GM12878 (cell line): ENCODE measurements around the gene SPEG. TPM values are rescaled to one million over a fixed set of nuclear protein-coding genes. Genes with fewer than 3 reads are reported as not detected.

ENCODE experiments used
- ATAC-seq: fragments of 200-7000 bp; cut with Tn5 transposase; 3 replicates; pipeline ENCODE4 v1.9.1; 2020; ENCODE audit warnings: mild to moderate bottlenecking, moderate library complexity
- BruUV-seq: library from RNA; stranded (reverse); fragments of 400-500 nt; replicated peaks from 2 replicates; lab custom pipeline; 2021; lab: Mats Ljungman, UMichigan
- CTCF ChIA-PET: fragments of 300-600 bp; sonication (Branson Sonifier 250); formaldehyde crosslinking; extraction: SDS; loops from one replicate; lab custom pipeline; 2021; ENCODE audit warnings: inconsistent platforms; lab: Yijun Ruan, JAX
- POLR2A ChIA-PET: fragments of 350-600 bp; formaldehyde crosslinking; extraction: SDS; loops from one replicate; lab custom pipeline; 2021; ENCODE audit warnings: inconsistent platforms; lab: Charles Lee
- RAD21 ChIA-PET: fragments of 300-600 bp; sonication (Branson Sonifier 250); formaldehyde crosslinking; loops from one replicate; lab custom pipeline; 2023; ENCODE audit warnings: antibody characterized with exemption; ENCODE audit not compliant: unreplicated experiment; lab: Charles Lee
- SMC1A ChIA-PET: fragments of 300-600 bp; sonication (Branson Sonifier 250); formaldehyde crosslinking; loops from one replicate; lab custom pipeline; 2023; ENCODE audit not compliant: unreplicated experiment, uncharacterized antibody; lab: Charles Lee
- DNase-seq: peaks from one replicate; pipeline ENCODE4 v3.0.0-alpha.2; 2011; ENCODE audit warnings: low read depth, low spot score
- FAIRE-seq: peaks from 3 replicates; lab custom pipeline; 2011; peaks lifted over from hg19 to GRCh38; lab: Jason Lieb, UNC
- H2AFZ ChIP-seq: 2 replicates; pipeline ENCODE4 v1.6.0; 2011; ENCODE audit warnings: low read depth, low read length, control low read depth; ENCODE audit not compliant: control insufficient read depth
- H3K27ac ChIP-seq: 2 replicates; pipeline ENCODE4 v1.5.1; 2011; ENCODE audit warnings: control low read depth; ENCODE audit not compliant: control insufficient read depth, insufficient read depth
- H3K27me3 ChIP-seq, 2 experiments: replicated peaks in 1 of 2; 2 replicates each; pipeline versions ENCODE4 v1.6.0 to v1.6.1; 2011; ENCODE audit warnings: low read length in 1 of 2; ENCODE audit not compliant: control insufficient read depth in 2 of 2, insufficient read depth in 2 of 2
- H3K36me3 ChIP-seq, 2 experiments: 2 replicates each; pipeline ENCODE4 v1.5.1; 2011; ENCODE audit warnings: low read length in 1 of 2; ENCODE audit not compliant: control insufficient read depth in 2 of 2, insufficient read depth in 2 of 2
- H3K4me1 ChIP-seq: 2 replicates; pipeline ENCODE4 v1.6.1; 2011; ENCODE audit warnings: mild to moderate bottlenecking, low read length, moderate library complexity, mixed read lengths; ENCODE audit not compliant: control insufficient read depth, insufficient read depth
- H3K4me2 ChIP-seq: 2 replicates; pipeline ENCODE4 v1.6.0; 2011; ENCODE audit warnings: control low read depth; ENCODE audit not compliant: control insufficient read depth, insufficient read depth
- H3K4me3 ChIP-seq: fragments of 200-600 bp; sonication (generic); 2 replicates; pipeline ENCODE4 v1.5.1; 2016
- H3K79me2 ChIP-seq: 2 replicates; pipeline ENCODE4 v1.6.0; 2011; ENCODE audit warnings: low read length; ENCODE audit not compliant: control insufficient read depth, insufficient read depth
- H3K9ac ChIP-seq: 2 replicates; pipeline ENCODE4 v1.8.0; 2011; ENCODE audit warnings: low read length, control low read depth, mixed read lengths; ENCODE audit not compliant: control insufficient read depth, insufficient read depth
- H3K9me3 ChIP-seq: replicated peaks from 3 replicates; pipeline ENCODE4 v1.5.1; 2011; ENCODE audit warnings: mild to moderate bottlenecking, low read length; ENCODE audit not compliant: control insufficient read depth, insufficient read depth
- H4K20me1 ChIP-seq: 2 replicates; pipeline ENCODE4 v1.6.0; 2011; ENCODE audit not compliant: control insufficient read depth, insufficient read depth
- E2F8 ChIP-seq: fragments of 450-650 bp; IDR thresholded peaks from 2 replicates; pipeline ENCODE4 v1.6.1; 2018; ENCODE audit warnings: mild to moderate bottlenecking, low read depth, moderate library complexity; ENCODE audit not compliant: partially characterized antibody
- E4F1 ChIP-seq: fragments of 450-650 bp; IDR thresholded peaks from 2 replicates; pipeline ENCODE4 v1.6.1; 2018; ENCODE audit warnings: borderline replicate concordance, mild to moderate bottlenecking; ENCODE audit not compliant: partially characterized antibody
- EED ChIP-seq: sonication (generic); IDR thresholded peaks from 2 replicates; pipeline ENCODE4 v1.6.1; 2016; ENCODE audit warnings: antibody characterized with exemption, low read depth
- EZH2 ChIP-seq: IDR thresholded peaks from 2 replicates; pipeline ENCODE4 v1.6.1; 2012; ENCODE audit warnings: low read depth, mild to moderate bottlenecking, control low read depth, inconsistent platforms, low read length, borderline replicate concordance; ENCODE audit not compliant: control insufficient read depth
- HDGF ChIP-seq: fragments of 450-650 bp; IDR thresholded peaks from 2 replicates; pipeline ENCODE4 v1.6.1; 2016; ENCODE audit warnings: antibody characterized with exemption
- JUNB ChIP-seq: IDR thresholded peaks from 2 replicates; pipeline ENCODE4 v1.6.1; 2016; ENCODE audit warnings: antibody characterized with exemption, mild to moderate bottlenecking
- RAD51 ChIP-seq: fragments of 450-650 bp; IDR thresholded peaks from 2 replicates; pipeline ENCODE4 v1.6.1; 2016; ENCODE audit warnings: moderate library complexity, mild to moderate bottlenecking, inconsistent platforms
- SMC3 ChIP-seq: IDR thresholded peaks from 2 replicates; pipeline ENCODE4 v1.6.1; 2011; ENCODE audit warnings: low read length, improper control_type of control experiment, borderline replicate concordance
- SRF ChIP-seq, 2 experiments: IDR thresholded peaks; 2 replicates each; pipeline ENCODE4 v1.6.1; 2011; ENCODE audit warnings: low read depth in 2 of 2, low read length in 2 of 2, mild to moderate bottlenecking in 1 of 2, moderate library complexity in 1 of 2
- STAT3 ChIP-seq: IDR thresholded peaks from 2 replicates; pipeline ENCODE4 v1.6.1; 2011; ENCODE audit warnings: low read depth, low read length, improper control_type of control experiment
- TBL1XR1 ChIP-seq: IDR thresholded peaks from 2 replicates; pipeline ENCODE4 v1.6.1; 2012; ENCODE audit warnings: low read depth, low read length, improper control_type of control experiment
- USF1 ChIP-seq: IDR thresholded peaks from 2 replicates; pipeline ENCODE4 v1.6.1; 2011; ENCODE audit warnings: borderline replicate concordance, low read depth, mild to moderate bottlenecking, moderate library complexity, mixed read lengths, low read length; ENCODE audit not compliant: insufficient read depth; ENCODE audit errors: extremely low read length
- ZBTB11 ChIP-seq: fragments of 450-650 bp; formaldehyde crosslinking; IDR thresholded peaks from 2 replicates; pipeline ENCODE4 v1.5.0; 2022; ENCODE audit warnings: mild to moderate bottlenecking, missing genetic modification characterization
- WGBS: methylation state at CpG from one replicate; pipeline ENCODE4 v1.1.6; 2016; ENCODE audit warnings: low lambda C conversion rate; ENCODE audit not compliant: insufficient replicate concordance, insufficient coverage; ENCODE audit errors: missing lambda C conversion rate; 5-methylcytosine and 5-hydroxymethylcytosine counted together
- in situ Hi-C: fragments of 300-500 bp; cut with MboI; formaldehyde crosslinking; loops from 9 replicates; pipeline ENCODE4 v1.14.3; 2018; ENCODE audit warnings: mixed read lengths
- intact Hi-C: fragments of 100-400 bp; cut with micrococcal nuclease; formaldehyde crosslinking; loops from one replicate; pipeline ENCODE4 v1.14.2; 2022; ENCODE audit not compliant: unreplicated experiment
- polyA plus RNA-seq, 11 experiments: library from polyadenylated mRNA; depleted of rRNA in 4 of 11; unstranded in 6 of 11; stranded (reverse) in 5 of 11; fragments of >200 nt; fragmentation: Nextera tagmentation in 4 of 11; fragmentation: Illumina TruSeq in 1 of 11; extraction: Ambion mirVana in 4 of 11; extraction: Trizol in 1 of 11; gene quantifications; 1 replicate in 1 of 11; 2 replicates in 10 of 11; pipeline versions ENCODE4 v1.2.1 to v1.2.3, GENCODE V29; 2011 to 2016; ENCODE audit warnings: inconsistent platforms in 2 of 11, missing spikeins in 2 of 11, low read depth in 1 of 11
- total RNA-seq, 4 experiments: library from RNA; depleted of rRNA in 3 of 4; stranded (reverse); fragments of >200 nt in 3 of 4; fragmentation: Illumina TruSeq in 1 of 4; extraction: Trizol in 1 of 4; gene quantifications; 2 replicates each; pipeline versions ENCODE4 v1.2.1 to v1.2.3, GENCODE V29; 2013 to 2021

Gene SPEG
- total and polyA plus RNA-seq, 10 of the 15 experiments (the other 5 are each of a cell fraction or from before 2014, with no cell fraction given) = 0.03 to 0.28 TPM; not detected in 8

GRCh38 chr2:219519526-219519916 lies 84.9 kb downstream of the SPEG start (continued):
- no peak for TF ChIP-seq ZBTB11
- TF ChIP-seq JUNB = no peak
- TF ChIP-seq TBL1XR1 = no peak

GRCh38 chr2:219520079-219520478 lies 85.4 kb downstream of the SPEG start:
- Histone ChIP-seq H3K36me3 (no peaks in the 10 kb centered on the region), H3K9me3 (no peaks in the 10 kb centered on the region), H3K27ac (no peak overlapping the region), H4K20me1 (no peaks in the 10 kb centered on the region), H3K79me2 (no peaks in the 10 kb centered on the region), H3K4me1 (no peaks in the 10 kb centered on the region), H3K9ac (no peak overlapping the region), H3K27me3 (peaks cover 11 to 17% of the 10 kb centered on the region in 2 experiments), H3K4me2 (no peak overlapping the region), H3K4me3 (no peak overlapping the region), H2AFZ (no peak overlapping the region)
- in situ Hi-C loops = no loop called here
- no TSS peak for BruUV-seq
- ChIA-PET POLR2A (no interaction called here), RAD21 (interaction anchor here (1.1 to 1.2 kb wide), 2 partner anchors 22 to 25 kb away, joined by 3 to 7 read pairs; partner anchors contain the start of gene GMPPA), SMC1A (interaction anchor here (0.7 to 1.6 kb wide), 2 partner anchors 10 to 25 kb away, joined by 4 to 5 read pairs; no protein-coding TSS in a partner anchor), CTCF (interaction anchor here (0.6 to 2.3 kb wide), 7 partner anchors 10 to 594 kb away, joined by 3 to 9 read pairs (median 3); no protein-coding TSS in a partner anchor)
- DNase-seq = no peak
- FAIRE-seq = no peak
- 21% methylated on average over 5 of the region's 8 CpGs for WGBS
- intact Hi-C loops = no loop called here
- no peak for ATAC-seq
- TF ChIP-seq EZH2 (no peak), USF1 (no peak), RAD51 (no peak), EED (no peak), STAT3 (no peak), SMC3 (no peak), E4F1 (no peak), E2F8 (no peak), HDGF (no peak), SRF (IDR thresholded peaks at IDR 0.05; ENCODE audit: low read depth in 2 of 2, low read length in 2 of 2) (no peak)
